Loucy (cell line): Measurements from ENCODE around the gene TMEM167A.

Source experiments
- EZH2phosphoT487 ChIP-seq: fragments of 200-600 bp; IDR thresholded peaks from 2 replicates; pipeline ENCODE4 v1.6.1; 2018; ENCODE audit warnings: antibody characterized with exemption, mild to moderate bottlenecking, moderate library complexity, borderline replicate concordance
- TF ChIP-seq, protein P1 (sequence below): fragments of 200-600 bp; sonication (generic); conservative IDR thresholded peaks from 2 replicates; pipeline ENCODE4 v1.5.1; 2014; ENCODE audit warnings: mild to moderate bottlenecking, antibody characterized with exemption, low read length

GRCh38 chr5:83115816-83116215 lies 38.6 kb upstream of the TMEM167A start:
- TF ChIP-seq, protein P1, sequence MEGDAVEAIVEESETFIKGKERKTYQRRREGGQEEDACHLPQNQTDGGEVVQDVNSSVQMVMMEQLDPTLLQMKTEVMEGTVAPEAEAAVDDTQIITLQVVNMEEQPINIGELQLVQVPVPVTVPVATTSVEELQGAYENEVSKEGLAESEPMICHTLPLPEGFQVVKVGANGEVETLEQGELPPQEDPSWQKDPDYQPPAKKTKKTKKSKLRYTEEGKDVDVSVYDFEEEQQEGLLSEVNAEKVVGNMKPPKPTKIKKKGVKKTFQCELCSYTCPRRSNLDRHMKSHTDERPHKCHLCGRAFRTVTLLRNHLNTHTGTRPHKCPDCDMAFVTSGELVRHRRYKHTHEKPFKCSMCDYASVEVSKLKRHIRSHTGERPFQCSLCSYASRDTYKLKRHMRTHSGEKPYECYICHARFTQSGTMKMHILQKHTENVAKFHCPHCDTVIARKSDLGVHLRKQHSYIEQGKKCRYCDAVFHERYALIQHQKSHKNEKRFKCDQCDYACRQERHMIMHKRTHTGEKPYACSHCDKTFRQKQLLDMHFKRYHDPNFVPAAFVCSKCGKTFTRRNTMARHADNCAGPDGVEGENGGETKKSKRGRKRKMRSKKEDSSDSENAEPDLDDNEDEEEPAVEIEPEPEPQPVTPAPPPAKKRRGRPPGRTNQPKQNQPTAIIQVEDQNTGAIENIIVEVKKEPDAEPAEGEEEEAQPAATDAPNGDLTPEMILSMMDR, result no peak
- no peak for TF ChIP-seq EZH2phosphoT487
